HEK293T (cell line): ENCODE data around the gene ITGB2.

ENCODE experiments used
- CTCF ChIA-PET: fragments of 350-600 bp; formaldehyde crosslinking; extraction: SDS; loops from one replicate; lab custom pipeline; 2021; ENCODE audit warnings: antibody characterized with exemption, inconsistent platforms; lab: Yijun Ruan, JAX
- POLR2A ChIA-PET: fragments of 350-600 bp; formaldehyde crosslinking; extraction: SDS; loops from one replicate; lab custom pipeline; 2020; ENCODE audit warnings: antibody characterized with exemption, inconsistent platforms; lab: Yijun Ruan, JAX
- DNase-seq: peaks from one replicate; pipeline ENCODE4 v3.0.0; 2012; ENCODE audit warnings: mixed read lengths; ENCODE audit errors: extremely low spot score
- ARNT ChIP-seq: fragments of 450-650 bp; IDR thresholded peaks from 2 replicates; pipeline ENCODE4 v1.6.1; 2017; ENCODE audit warnings: mild to moderate bottlenecking
- BHLHE40 ChIP-seq: fragments of 450-650 bp; IDR thresholded peaks from 2 replicates; pipeline ENCODE4 v1.6.1; 2016; ENCODE audit warnings: mild to moderate bottlenecking, moderate library complexity, borderline replicate concordance
- CTBP1 ChIP-seq: fragments of 450-650 bp; IDR thresholded peaks from 2 replicates; pipeline ENCODE4 v1.6.1; 2016; ENCODE audit warnings: borderline replicate concordance
- ELF4 ChIP-seq: fragments of 450-650 bp; IDR thresholded peaks from 2 replicates; pipeline ENCODE4 v1.6.1; 2017; ENCODE audit warnings: antibody characterized with exemption
- FOXA1 ChIP-seq: fragments of 450-650 bp; IDR thresholded peaks from 2 replicates; pipeline ENCODE4 v1.6.1; 2016; ENCODE audit warnings: mild to moderate bottlenecking
- FOXK2 ChIP-seq: fragments of 450-650 bp; IDR thresholded peaks from 2 replicates; pipeline ENCODE4 v1.6.1; 2016; ENCODE audit warnings: mild to moderate bottlenecking
- FOXM1 ChIP-seq: fragments of 450-650 bp; IDR thresholded peaks from 2 replicates; pipeline ENCODE4 v1.6.1; 2017; ENCODE audit warnings: mild to moderate bottlenecking, borderline replicate concordance
- HDGF ChIP-seq: fragments of 450-650 bp; IDR thresholded peaks from 2 replicates; pipeline ENCODE4 v1.6.1; 2017; ENCODE audit warnings: antibody characterized with exemption, borderline replicate concordance
- L3MBTL2 ChIP-seq: fragments of 450-650 bp; conservative IDR thresholded peaks from 2 replicates; pipeline ENCODE4 v1.6.1; 2016; ENCODE audit warnings: mild to moderate bottlenecking
- LEF1 ChIP-seq: fragments of 450-650 bp; IDR thresholded peaks from 2 replicates; pipeline ENCODE4 v1.6.1; 2017; ENCODE audit warnings: mild to moderate bottlenecking, borderline replicate concordance
- NFRKB ChIP-seq: fragments of 450-650 bp; IDR thresholded peaks from 2 replicates; pipeline ENCODE4 v1.6.1; 2016; ENCODE audit warnings: mild to moderate bottlenecking, moderate library complexity
- SP1 ChIP-seq: fragments of 450-650 bp; IDR thresholded peaks from 2 replicates; pipeline ENCODE4 v1.6.1; 2017
- SUZ12 ChIP-seq: fragments of 450-650 bp; IDR thresholded peaks from 2 replicates; pipeline ENCODE4 v1.6.1; 2016; ENCODE audit warnings: mild to moderate bottlenecking
- TARDBP ChIP-seq: fragments of 450-650 bp; IDR thresholded peaks from 2 replicates; pipeline ENCODE4 v1.6.1; 2016
- ZNF384 ChIP-seq: fragments of 450-650 bp; IDR thresholded peaks from 2 replicates; pipeline ENCODE4 v1.6.1; 2016
- TF ChIP-seq, protein P1 (sequence below): fragments of 450-650 bp; IDR thresholded peaks from 2 replicates; pipeline ENCODE4 v1.6.1; 2016

ITGB2 gene

DNA sequence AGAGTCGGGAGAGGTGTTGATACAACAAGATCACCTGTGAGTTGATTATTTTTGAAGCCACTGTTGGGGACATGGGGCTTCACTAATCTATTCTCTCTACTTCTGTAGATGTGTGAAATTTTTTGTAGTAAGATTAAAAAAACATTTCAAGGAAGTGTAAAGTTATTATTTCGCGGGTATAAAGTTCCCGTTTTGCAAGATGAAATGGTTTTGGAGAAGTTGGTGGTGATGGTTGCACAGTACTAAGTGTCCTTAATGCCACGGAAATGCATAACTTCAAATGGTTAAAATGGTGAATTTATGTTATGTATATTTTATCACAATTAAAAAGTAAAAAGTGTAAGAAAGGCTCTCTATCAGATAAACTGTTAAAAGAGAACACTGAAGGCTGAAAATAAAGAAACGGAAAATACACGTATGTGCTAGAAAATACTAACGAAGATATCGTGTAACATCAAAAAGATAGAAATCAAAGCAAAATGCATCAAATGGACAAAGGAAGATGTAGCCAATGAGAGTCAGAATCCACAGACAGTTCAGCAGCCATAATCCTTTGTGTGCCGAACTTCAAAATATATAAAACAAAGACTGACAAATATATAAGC, 2.9 kb upstream of the ITGB2 start:
- DNase-seq = no peak
- TF ChIP-seq HDGF = no peak
- TF ChIP-seq ZNF384 = no peak
- TF ChIP-seq ELF4 = no peak
- no peak for TF ChIP-seq FOXA1
- no peak for TF ChIP-seq FOXM1
- TF ChIP-seq L3MBTL2 = no peak
- TF ChIP-seq CTBP1 = no peak
- no peak for TF ChIP-seq SP1
- no peak for TF ChIP-seq LEF1
- no peak for TF ChIP-seq FOXK2
- TF ChIP-seq SUZ12 = no peak
- TF ChIP-seq ARNT = no peak
- ChIA-PET CTCF (no interaction called here), POLR2A (no interaction called here)

DNA sequence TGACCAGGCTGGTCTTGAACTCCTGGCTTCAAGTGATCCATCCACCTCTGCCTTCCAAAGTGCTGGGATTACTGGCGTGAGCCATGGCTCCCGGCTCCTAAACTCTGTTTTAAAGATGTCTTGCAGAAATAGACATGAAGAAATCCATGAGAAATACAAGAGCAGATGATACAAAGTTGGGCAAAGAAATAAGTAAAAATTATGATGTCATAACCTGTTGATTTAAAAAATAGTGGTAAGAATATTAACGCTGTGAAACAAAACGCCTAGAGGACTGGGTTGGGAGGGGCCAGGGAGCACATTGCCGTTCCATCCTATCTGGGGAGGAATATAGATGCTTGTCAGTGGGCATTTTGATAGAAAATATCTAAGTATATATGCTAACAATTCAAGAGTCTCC, 1.2 kb upstream of the ITGB2 start:
- ChIA-PET POLR2A (no interaction called here), CTCF (no interaction called here)
- TF ChIP-seq TARDBP = no peak
- TF ChIP-seq LEF1 = no peak
- TF ChIP-seq BHLHE40 = no peak
- TF ChIP-seq HDGF = no peak
- no peak for TF ChIP-seq L3MBTL2
- TF ChIP-seq FOXK2 = no peak
- no peak for TF ChIP-seq ARNT
- TF ChIP-seq FOXA1 = no peak
- no peak for TF ChIP-seq FOXM1
- TF ChIP-seq, protein P1, sequence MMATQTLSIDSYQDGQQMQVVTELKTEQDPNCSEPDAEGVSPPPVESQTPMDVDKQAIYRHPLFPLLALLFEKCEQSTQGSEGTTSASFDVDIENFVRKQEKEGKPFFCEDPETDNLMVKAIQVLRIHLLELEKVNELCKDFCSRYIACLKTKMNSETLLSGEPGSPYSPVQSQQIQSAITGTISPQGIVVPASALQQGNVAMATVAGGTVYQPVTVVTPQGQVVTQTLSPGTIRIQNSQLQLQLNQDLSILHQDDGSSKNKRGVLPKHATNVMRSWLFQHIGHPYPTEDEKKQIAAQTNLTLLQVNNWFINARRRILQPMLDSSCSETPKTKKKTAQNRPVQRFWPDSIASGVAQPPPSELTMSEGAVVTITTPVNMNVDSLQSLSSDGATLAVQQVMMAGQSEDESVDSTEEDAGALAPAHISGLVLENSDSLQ = no peak
- TF ChIP-seq SUZ12 = no peak
- TF ChIP-seq NFRKB = no peak
- no peak for TF ChIP-seq CTBP1
- TF ChIP-seq ELF4 = no peak
- no peak for TF ChIP-seq SP1
- no peak for TF ChIP-seq ZNF384
- no peak for DNase-seq

DNA sequence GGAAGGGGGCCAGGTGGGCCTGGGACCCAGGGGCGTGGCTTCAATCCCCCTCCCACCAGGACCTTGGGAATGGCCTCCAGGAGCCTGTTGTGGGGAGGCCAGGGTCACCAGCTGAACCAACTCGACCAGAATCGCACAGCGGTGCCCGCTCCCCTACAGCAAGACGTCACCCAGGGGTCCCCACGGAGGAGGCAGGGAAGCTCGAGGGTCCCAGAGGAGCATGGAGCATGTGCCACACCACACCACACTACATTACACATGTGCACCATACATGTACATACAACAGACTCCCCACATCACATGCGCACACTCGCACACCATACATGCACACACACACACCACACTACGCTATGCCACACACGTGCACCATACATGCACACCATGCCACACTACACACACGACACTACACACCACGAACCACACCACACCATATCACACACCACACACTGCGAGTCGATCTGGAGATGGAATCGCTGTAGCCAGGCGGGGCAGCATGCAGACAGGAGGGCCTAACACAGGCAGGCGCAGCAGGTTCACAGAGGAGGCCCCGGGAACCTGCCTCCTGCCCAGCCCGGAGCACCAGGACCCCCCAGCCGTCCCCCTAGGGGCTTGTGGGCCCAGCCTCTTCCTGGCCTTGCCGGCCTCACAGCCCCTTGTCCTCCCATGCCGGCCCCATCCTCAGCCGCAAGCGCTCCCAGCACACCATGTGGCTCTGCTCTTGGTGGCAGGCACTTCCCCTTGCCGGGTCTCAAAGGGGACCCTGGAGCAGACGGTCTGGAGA, 596 bp downstream of the ITGB2 start:
- no peak for DNase-seq
- POLR2A ChIA-PET = no interaction called here
- CTCF ChIA-PET = no interaction called here
- TF ChIP-seq FOXK2 = no peak
- TF ChIP-seq ELF4 = no peak
- no peak for TF ChIP-seq BHLHE40
- no peak for TF ChIP-seq CTBP1
- no peak for TF ChIP-seq NFRKB
- TF ChIP-seq HDGF = no peak
- no peak for TF ChIP-seq ARNT
- TF ChIP-seq TARDBP = no peak
- no peak for TF ChIP-seq SUZ12
- no peak for TF ChIP-seq SP1
- no peak for TF ChIP-seq L3MBTL2
- TF ChIP-seq, protein P1 = no peak
- no peak for TF ChIP-seq ZNF384
- TF ChIP-seq FOXM1 = no peak

DNA sequence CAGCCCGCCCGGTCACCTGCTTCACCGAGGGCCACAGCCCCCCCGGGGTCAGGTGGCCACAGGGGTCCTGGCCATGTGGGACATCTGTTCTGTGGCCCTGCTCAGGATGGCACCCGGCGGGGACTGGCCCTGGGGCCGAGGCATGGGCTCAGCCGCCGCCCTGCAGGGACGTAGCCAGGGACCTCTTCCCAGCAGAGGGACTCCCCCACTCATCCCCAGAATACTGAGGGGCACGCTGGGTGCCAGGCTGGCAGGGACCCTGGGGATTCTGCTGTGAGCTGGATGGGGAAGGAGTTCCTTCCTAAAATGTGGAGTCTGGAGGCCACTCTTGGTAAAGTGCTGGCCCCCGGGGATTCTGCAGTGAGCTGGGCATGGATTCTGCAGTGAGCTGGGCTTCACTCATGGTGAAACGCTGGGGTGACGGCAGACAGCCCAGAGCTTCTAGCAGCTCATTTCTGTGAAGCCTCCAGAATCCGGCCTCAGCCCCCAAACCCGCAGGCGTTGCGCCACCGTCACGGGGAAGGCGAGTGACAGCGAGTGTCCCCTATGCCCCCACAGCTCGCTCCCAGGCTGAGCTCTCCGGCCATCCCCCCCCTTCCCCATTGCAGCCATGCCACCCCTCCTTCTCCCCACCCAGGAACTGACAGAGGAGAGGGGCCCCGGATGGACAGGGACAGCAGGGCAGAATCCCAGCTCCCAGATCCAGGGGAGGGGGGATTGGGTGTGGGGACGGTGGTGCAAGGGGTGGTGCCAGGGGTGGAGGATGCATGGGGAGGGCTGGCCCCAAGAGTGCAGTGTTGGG, 1.4 kb downstream of the ITGB2 start:
- ChIA-PET POLR2A (no interaction called here), CTCF (no interaction called here)
- no peak for TF ChIP-seq FOXM1
- TF ChIP-seq SUZ12 = no peak
- TF ChIP-seq L3MBTL2 = no peak
- TF ChIP-seq, protein P1 = no peak
- TF ChIP-seq TARDBP = no peak
- no peak for TF ChIP-seq ELF4
- no peak for TF ChIP-seq FOXA1
- no peak for TF ChIP-seq SP1
- DNase-seq = no peak

DNA sequence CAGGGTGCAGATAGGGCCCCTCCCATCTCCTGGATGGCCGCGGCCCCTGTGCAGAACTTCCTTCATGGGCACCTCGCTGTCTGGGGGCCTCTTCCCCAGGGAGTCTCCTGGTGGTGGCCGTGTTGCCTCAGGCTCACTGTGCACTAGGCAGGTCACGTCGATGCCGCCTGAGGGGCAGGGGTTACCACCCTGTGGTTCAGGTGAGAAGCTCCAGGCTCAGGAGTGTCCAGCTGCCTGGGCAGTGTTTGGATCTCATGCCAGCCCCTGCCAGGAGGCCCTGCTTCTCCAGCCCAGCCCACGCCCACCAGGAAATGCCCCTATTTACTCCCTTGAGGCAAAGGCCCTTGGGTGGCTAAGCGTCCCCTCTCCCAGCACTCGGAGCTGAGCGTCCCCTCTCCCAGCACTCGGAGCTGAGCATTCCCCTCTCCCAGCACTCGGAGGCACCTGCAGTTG, 2.1 kb downstream of the ITGB2 start:
- TF ChIP-seq FOXM1 (no peak), CTBP1 (no peak), L3MBTL2 (no peak), FOXA1 (no peak), SUZ12 (no peak), LEF1 (no peak), ARNT (no peak), NFRKB (no peak), TARDBP (no peak), FOXK2 (no peak), SP1 (no peak)
- TF ChIP-seq, protein P1 = no peak
- no peak for DNase-seq
- ChIA-PET POLR2A (no interaction called here), CTCF (no interaction called here)
